B cell (primary cell): ENCODE data around the gene KLHDC7A. TPM values are rescaled to one million over a fixed set of nuclear protein-coding genes. Genes with fewer than 3 reads are reported as not detected.

Experiments
- ATAC-seq: fragments of 200-7000 bp; cut with Tn5 transposase; one replicate; pipeline ENCODE4 v1.10.0; 2021; ENCODE audit warnings: low read depth, mild to moderate bottlenecking, moderate number of reproducible peaks, moderate library complexity
- CTCF ChIA-PET: fragments of 350-600 bp; sonication (Branson Sonifier 250); formaldehyde crosslinking; loops from one replicate; lab custom pipeline; 2021; ENCODE audit warnings: antibody characterized with exemption, inconsistent platforms; lab: Charles Lee
- POLR2A ChIA-PET: fragments of 350-600 bp; sonication (Branson Sonifier 250); formaldehyde crosslinking; loops from one replicate; lab custom pipeline; 2021; ENCODE audit warnings: antibody characterized with exemption; lab: Charles Lee
- DNase-seq: peaks from one replicate; pipeline ENCODE4 v3.0.0; 2013
- H2AFZ ChIP-seq: 2 replicates; pipeline ENCODE4 v1.6.1; 2012; ENCODE audit warnings: mild to moderate bottlenecking, low read depth, low read length; ENCODE audit not compliant: insufficient read depth, poor library complexity, severe bottlenecking
- H3K27ac ChIP-seq, 2 donors: 1 replicate in 1 of 2; 2 replicates in 1 of 2; pipeline ENCODE4 v1.5.1; 2012 to 2013; ENCODE audit warnings: low read length in 2 of 2, mild to moderate bottlenecking in 2 of 2, moderate library complexity in 1 of 2
- H3K27me3 ChIP-seq, 4 experiments: fragments of 200-600 bp in 1 of 4; sonication (generic) in 1 of 4; replicated peaks in 1 of 4; 1 replicate in 2 of 4; 2 replicates in 2 of 4; pipeline versions ENCODE4 v1.6.1 to v1.7.0; 2013 to 2016; ENCODE audit warnings: low read length in 3 of 4, mild to moderate bottlenecking in 2 of 4, mixed read lengths in 1 of 4, moderate library complexity in 1 of 4; ENCODE audit not compliant: insufficient read depth in 4 of 4, control insufficient read depth in 3 of 4; ENCODE audit errors: control extremely low read depth in 1 of 4
- H3K36me3 ChIP-seq, 2 experiments: replicated peaks in 1 of 2; 1 replicate in 1 of 2; 2 replicates in 1 of 2; pipeline versions ENCODE4 v1.6.1 to v1.7.1; 2013; ENCODE audit warnings: low read length in 1 of 2; ENCODE audit not compliant: insufficient read depth in 2 of 2, control insufficient read depth in 1 of 2; ENCODE audit errors: control extremely low read depth in 1 of 2, extremely low read depth in 1 of 2
- H3K4me1 ChIP-seq, 2 donors: fragments of 200-600 bp in 1 of 2; sonication (generic) in 1 of 2; 1 replicate in 1 of 2; 2 replicates in 1 of 2; pipeline versions ENCODE4 v1.5.1 to v1.6.1; 2013 to 2017; ENCODE audit warnings: low read length in 2 of 2; ENCODE audit not compliant: control insufficient read depth in 2 of 2, insufficient read depth in 2 of 2
- H3K4me2 ChIP-seq: replicated peaks from 2 replicates; pipeline ENCODE3; 2012; ENCODE audit warnings: mild to moderate bottlenecking, low read depth, low read length; ENCODE audit not compliant: poor library complexity, severe bottlenecking
- H3K4me3 ChIP-seq, 5 experiments: fragments of 200-600 bp in 1 of 5; sonication (generic) in 1 of 5; 1 replicate in 3 of 5; 2 replicates in 2 of 5; pipeline versions ENCODE4 v1.5.1 to v1.7.0; 2011 to 2016; ENCODE audit warnings: low read length in 4 of 5, mild to moderate bottlenecking in 4 of 5, low read depth in 2 of 5, control low read depth in 1 of 5, moderate library complexity in 1 of 5; ENCODE audit not compliant: insufficient read depth in 1 of 5; ENCODE audit errors: control extremely low read depth in 1 of 5, extremely low read depth in 1 of 5
- H3K79me2 ChIP-seq: fragments of 200-600 bp; sonication (generic); one replicate; pipeline ENCODE4 v1.6.0; 2016; ENCODE audit warnings: low read length; ENCODE audit not compliant: control insufficient read depth, insufficient read depth
- H3K9ac ChIP-seq: fragments of 200-600 bp; sonication (generic); 2 replicates; pipeline ENCODE4 v1.6.1; 2017; ENCODE audit warnings: mild to moderate bottlenecking, low read length, moderate library complexity
- H3K9me3 ChIP-seq, 3 donors: one replicate each; pipeline versions ENCODE4 v1.6.1 to v1.7.1; 2013; ENCODE audit warnings: low read length in 2 of 3; ENCODE audit not compliant: control insufficient read depth in 2 of 3, insufficient read depth in 1 of 3; ENCODE audit errors: control extremely low read depth in 1 of 3
- H4K20me1 ChIP-seq: 2 replicates; pipeline ENCODE4 v1.6.0; 2012; ENCODE audit warnings: mild to moderate bottlenecking, low read length; ENCODE audit not compliant: insufficient read depth, control insufficient read depth, poor library complexity, severe bottlenecking
- H3K27ac Mint-ChIP-seq: one replicate; pipeline ENCODE4 v1.8.0; 2021; ENCODE audit warnings: mixed read lengths
- H3K27me3 Mint-ChIP-seq: one replicate; pipeline ENCODE4 v1.8.0; 2021; ENCODE audit warnings: mixed read lengths
- H3K4me1 Mint-ChIP-seq: one replicate; pipeline ENCODE4 v1.8.0; 2021; ENCODE audit warnings: mixed read lengths
- H3K4me3 Mint-ChIP-seq: one replicate; pipeline ENCODE4 v1.8.0; 2021; ENCODE audit warnings: mixed read lengths
- H3K9me3 Mint-ChIP-seq: one replicate; pipeline ENCODE4 v1.8.0; 2022; ENCODE audit warnings: mixed read lengths; ENCODE audit not compliant: insufficient read depth
- EZH2 ChIP-seq: IDR thresholded peaks from 2 replicates; pipeline ENCODE4 v1.6.1; 2012; ENCODE audit warnings: borderline replicate concordance, low read depth, mild to moderate bottlenecking, moderate library complexity, low read length; ENCODE audit not compliant: insufficient read depth, poor library complexity, severe bottlenecking
- WGBS: methylation state at CpG from one replicate; pipeline ENCODE4 v1.1.5; 2013; ENCODE audit warnings: missing lambda C conversion rate; ENCODE audit not compliant: insufficient coverage; 5-methylcytosine and 5-hydroxymethylcytosine counted together
- intact Hi-C: fragments of 100-400 bp; cut with micrococcal nuclease; formaldehyde crosslinking; loops from one replicate; pipeline ENCODE4 v1.10.0; 2022
- polyA plus RNA-seq: library from polyadenylated mRNA; depleted of rRNA; stranded (reverse); fragments of >200 nt; gene quantifications from 2 replicates; pipeline ENCODE4 v1.2.3, GENCODE V29; 2012
- total RNA-seq, 2 donors: library from RNA; stranded (reverse); fragments of 120-200 nt in 1 of 2; gene quantifications; 1 replicate in 1 of 2; 2 replicates in 1 of 2; pipeline versions ENCODE4 v1.2.3 to v1.2.4, GENCODE V29; 2013 to 2022
- TF ChIP-seq, protein P1 (sequence below): fragments of 200-600 bp; IDR thresholded peaks from one replicate; pipeline ENCODE4 v1.8.0; 2022; ENCODE audit warnings: antibody characterized with exemption, mild to moderate bottlenecking

Gene KLHDC7A
- total and polyA plus RNA-seq, 2 donors (not counting 1 experiment from before 2014, with no cell fraction given), result not detected

- Histone ChIP-seq H3K4me3 (no peak overlapping the region), H3K27me3 (peaks cover 0 to 6% (median 3%) of the 10 kb centered on the region in 4 experiments), H3K9ac (no peak overlapping the region), H3K36me3 (no peaks in the 10 kb centered on the region), H2AFZ (no peak overlapping the region), H4K20me1 (no peaks in the 10 kb centered on the region), H3K4me2 (no peak overlapping the region), H3K4me1 (peaks cover 4 to 5% of the 10 kb centered on the region in 2 donors), H3K27ac (no peak overlapping the region), H3K9me3 (peaks cover 0 to 3% (median 0%) of the 10 kb centered on the region in 3 donors), H3K79me2 (no peaks in the 10 kb centered on the region)
- TF ChIP-seq, protein P1, sequence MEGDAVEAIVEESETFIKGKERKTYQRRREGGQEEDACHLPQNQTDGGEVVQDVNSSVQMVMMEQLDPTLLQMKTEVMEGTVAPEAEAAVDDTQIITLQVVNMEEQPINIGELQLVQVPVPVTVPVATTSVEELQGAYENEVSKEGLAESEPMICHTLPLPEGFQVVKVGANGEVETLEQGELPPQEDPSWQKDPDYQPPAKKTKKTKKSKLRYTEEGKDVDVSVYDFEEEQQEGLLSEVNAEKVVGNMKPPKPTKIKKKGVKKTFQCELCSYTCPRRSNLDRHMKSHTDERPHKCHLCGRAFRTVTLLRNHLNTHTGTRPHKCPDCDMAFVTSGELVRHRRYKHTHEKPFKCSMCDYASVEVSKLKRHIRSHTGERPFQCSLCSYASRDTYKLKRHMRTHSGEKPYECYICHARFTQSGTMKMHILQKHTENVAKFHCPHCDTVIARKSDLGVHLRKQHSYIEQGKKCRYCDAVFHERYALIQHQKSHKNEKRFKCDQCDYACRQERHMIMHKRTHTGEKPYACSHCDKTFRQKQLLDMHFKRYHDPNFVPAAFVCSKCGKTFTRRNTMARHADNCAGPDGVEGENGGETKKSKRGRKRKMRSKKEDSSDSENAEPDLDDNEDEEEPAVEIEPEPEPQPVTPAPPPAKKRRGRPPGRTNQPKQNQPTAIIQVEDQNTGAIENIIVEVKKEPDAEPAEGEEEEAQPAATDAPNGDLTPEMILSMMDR, result no peak
- TF ChIP-seq EZH2, result no peak
- ATAC-seq (no peak), DNase-seq (no peak)
- H3K4me1 Mint-ChIP-seq, result no peaks in the 10 kb centered on the region
- H3K27ac Mint-ChIP-seq, result no peak overlapping the region
- intact Hi-C loops, result no loop called here
- H3K9me3 Mint-ChIP-seq, result no peaks in the 10 kb centered on the region
- WGBS, result 68% methylated on average over 3 of the region's 3 CpGs
- ChIA-PET POLR2A (no interaction called here), CTCF (no interaction called here)
- H3K4me3 Mint-ChIP-seq, result no peak overlapping the region
- peaks cover 22% of the 10 kb centered on the region for H3K27me3 Mint-ChIP-seq
Observed at GRCh38 chr1:18484276-18484675, 3.5 kb downstream of the KLHDC7A start.

DNA sequence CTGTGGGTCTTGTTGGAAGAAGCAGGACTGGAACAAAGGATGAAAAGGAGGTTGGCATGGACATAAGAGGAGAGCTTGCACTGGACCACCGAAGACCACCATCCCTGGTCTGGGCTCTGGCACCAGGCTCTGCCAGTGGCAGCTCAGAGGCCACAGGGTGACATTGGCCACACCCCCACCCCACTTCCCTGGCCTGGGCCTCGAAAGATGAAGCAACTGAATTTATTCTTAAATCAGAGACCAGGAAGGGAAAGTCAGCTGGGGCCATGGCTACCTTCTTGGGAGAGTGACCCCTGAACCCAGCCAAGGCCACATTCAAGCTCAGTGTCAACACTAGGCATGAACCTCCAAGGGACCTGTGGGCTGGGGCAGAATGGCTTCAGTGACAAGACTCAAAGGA is 4.0 kb downstream of the KLHDC7A start:
- ATAC-seq, result no peak
- Histone ChIP-seq H4K20me1 (no peaks in the 10 kb centered on the region), H3K36me3 (no peaks in the 10 kb centered on the region), H3K27me3 (peaks cover 0 to 6% (median 2%) of the 10 kb centered on the region in 4 experiments), H2AFZ (no peak overlapping the region), H3K4me1 (peaks cover 0 to 5% of the 10 kb centered on the region in 2 donors), H3K9ac (no peak overlapping the region), H3K27ac (no peak overlapping the region), H3K9me3 (peaks cover 0 to 6% (median 0%) of the 10 kb centered on the region in 3 donors), H3K4me3 (no peak overlapping the region), H3K4me2 (no peak overlapping the region), H3K79me2 (no peaks in the 10 kb centered on the region)
- TF ChIP-seq, protein P1, result no peak
- no peak for TF ChIP-seq EZH2
- POLR2A ChIA-PET, result no interaction called here
- WGBS, result 83% methylated on average over 2 of the region's 2 CpGs
- Mint-ChIP-seq H3K27me3 (peaks cover 22% of the 10 kb centered on the region), H3K9me3 (no peaks in the 10 kb centered on the region), H3K4me1 (no peaks in the 10 kb centered on the region), H3K4me3 (no peak overlapping the region), H3K27ac (no peak overlapping the region)
- CTCF ChIA-PET, result no interaction called here
- DNase-seq, result no peak
- intact Hi-C loops, result no loop called here
